LNCAP (cell line): ENCODE measurements around the gene GRK5.

ENCODE experiments used
- CTCF ChIP-seq: fragments of 450-650 bp; IDR thresholded peaks from 2 replicates; pipeline ENCODE4 v1.5.1; 2017; ENCODE audit warnings: mild to moderate bottlenecking

The GRK5 gene

GRCh38 chr10:119233123-119233820, 25.9 kb downstream of the GRK5 start:
- no peak for TF ChIP-seq CTCF

GRCh38 chr10:119233821-119234220, 26.4 kb downstream of the GRK5 start:
- TF ChIP-seq CTCF: no peak

- TF ChIP-seq CTCF: no peak
Observed at GRCh38 chr10:119235356-119235755, 28.0 kb downstream of the GRK5 start.

GRCh38 chr10:119237722-119238436, 30.5 kb downstream of the GRK5 start:
- no peak for TF ChIP-seq CTCF

- no peak for TF ChIP-seq CTCF
Observed at GRCh38 chr10:119238577-119238976, 31.2 kb downstream of the GRK5 start.

GRCh38 chr10:119241066-119241465, 33.7 kb downstream of the GRK5 start:
- TF ChIP-seq CTCF: no peak

- no peak for TF ChIP-seq CTCF
Observed at GRCh38 chr10:119242186-119242585, 34.8 kb downstream of the GRK5 start.
